T-helper 1 cell treated with Interleukin-12 subunit alpha and Interleukin-12 subunit beta and Interleukin-4 antibody, amounts not matched to agents 30 μg/mL and 1 μg/mL, for 36 hours (primary cell): Measurements from ENCODE around the gene KRT36.

Source experiments
- H3K27ac Mint-ChIP-seq: one replicate; pipeline ENCODE4 v1.8.0; 2021; ENCODE audit warnings: mild to moderate bottlenecking, mixed read lengths
- H3K27me3 Mint-ChIP-seq: one replicate; pipeline ENCODE4 v1.8.0; 2021; ENCODE audit warnings: low read depth, mixed read lengths
- H3K36me3 Mint-ChIP-seq: one replicate; pipeline ENCODE4 v1.8.0; 2021; ENCODE audit warnings: low read depth, mixed read lengths
- H3K4me1 Mint-ChIP-seq: one replicate; pipeline ENCODE4 v1.8.0; 2021; ENCODE audit warnings: low read depth, mixed read lengths
- H3K4me3 Mint-ChIP-seq: one replicate; pipeline ENCODE4 v1.8.0; 2021; ENCODE audit warnings: mild to moderate bottlenecking, moderate library complexity, mixed read lengths
- H3K9me3 Mint-ChIP-seq: one replicate; pipeline ENCODE4 v1.8.0; 2021; ENCODE audit warnings: mixed read lengths

The KRT36 gene

DNA sequence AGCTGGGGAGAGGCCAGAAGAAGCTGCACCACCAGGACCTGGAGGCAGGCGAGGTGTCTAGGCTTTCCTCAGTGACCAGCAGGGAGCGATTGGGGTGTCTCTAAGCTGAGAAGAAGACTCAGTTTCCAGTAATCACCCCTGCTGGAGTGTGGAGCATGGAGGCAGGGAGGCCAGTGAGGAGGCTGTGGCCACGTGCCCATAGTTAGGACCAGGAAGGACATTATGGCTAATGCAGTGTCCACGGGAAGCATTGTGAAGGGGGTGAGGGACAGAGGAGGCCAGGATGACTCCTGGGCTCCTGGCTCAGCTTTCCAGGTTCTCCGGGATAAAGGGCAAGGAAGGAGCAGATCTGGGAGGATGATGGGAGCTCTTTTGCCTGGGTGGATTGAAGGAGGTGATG lies 10.0 kb upstream of the KRT36 start:
- H3K9me3 Mint-ChIP-seq: no peaks in the 10 kb centered on the region
- H3K4me1 Mint-ChIP-seq: peaks cover 8% of the 10 kb centered on the region
- peaks cover 4% of the 10 kb centered on the region for H3K27me3 Mint-ChIP-seq
- H3K27ac Mint-ChIP-seq: no peak overlapping the region
- no peak overlapping the region for H3K4me3 Mint-ChIP-seq
- no peaks in the 10 kb centered on the region for H3K36me3 Mint-ChIP-seq

DNA sequence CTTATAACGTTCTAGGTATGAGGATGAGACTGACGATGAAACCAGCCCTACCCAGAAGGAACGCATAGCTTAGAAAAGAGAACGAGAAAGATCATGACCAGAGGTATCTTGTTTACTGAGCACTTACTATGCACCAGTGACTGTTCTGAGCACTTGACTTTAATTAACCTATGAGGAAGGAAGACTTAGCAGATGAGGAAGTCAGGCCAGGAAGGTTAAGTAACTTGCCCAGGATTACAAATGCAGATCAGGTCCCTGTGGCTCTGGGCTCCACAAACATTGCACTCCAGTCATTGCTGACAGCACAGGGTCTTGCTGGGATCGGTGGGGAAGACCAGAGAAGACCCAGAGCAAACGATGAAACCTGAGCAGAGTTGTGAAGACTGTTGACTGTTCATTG lies 8.6 kb upstream of the KRT36 start:
- no peaks in the 10 kb centered on the region for H3K9me3 Mint-ChIP-seq
- H3K27me3 Mint-ChIP-seq: peaks cover 4% of the 10 kb centered on the region
- no peaks in the 10 kb centered on the region for H3K36me3 Mint-ChIP-seq
- H3K27ac Mint-ChIP-seq: no peak overlapping the region
- H3K4me1 Mint-ChIP-seq: peaks cover 8% of the 10 kb centered on the region
- no peak overlapping the region for H3K4me3 Mint-ChIP-seq

DNA sequence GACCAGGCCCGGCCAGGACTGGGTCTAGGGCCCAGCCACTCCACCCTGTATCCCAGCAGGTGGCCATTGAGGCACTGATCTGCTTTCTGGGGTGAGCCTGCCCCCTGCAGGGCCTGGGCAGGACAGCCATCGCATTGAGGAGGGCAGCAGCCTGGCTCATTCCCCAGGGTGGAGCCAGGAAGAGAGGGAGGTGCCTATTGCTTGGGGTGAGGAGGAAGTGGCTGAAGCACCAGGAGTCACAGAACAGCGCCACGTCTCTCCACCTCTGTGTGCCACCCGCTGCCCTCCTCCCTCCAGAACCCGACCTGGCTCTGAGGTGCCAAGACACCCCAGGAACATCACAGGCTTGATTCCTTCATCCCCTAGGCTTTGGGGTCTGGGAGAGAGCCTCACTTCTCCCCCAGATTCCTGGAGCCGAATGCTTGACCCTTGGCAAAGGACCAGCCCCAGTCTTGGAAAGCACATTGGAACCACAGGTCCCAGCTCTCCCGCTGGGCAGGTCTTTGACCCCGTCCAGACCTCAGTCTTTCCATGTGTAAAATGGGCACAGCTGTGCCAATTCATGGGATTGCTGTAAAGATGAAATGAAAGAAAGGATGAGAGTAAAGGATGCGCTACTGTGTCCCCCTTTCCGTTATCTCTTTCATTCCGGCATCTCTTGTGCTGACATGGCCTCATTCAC lies 7.2 kb upstream of the KRT36 start:
- H3K9me3 Mint-ChIP-seq: no peaks in the 10 kb centered on the region
- H3K36me3 Mint-ChIP-seq: no peaks in the 10 kb centered on the region
- H3K4me1 Mint-ChIP-seq: peaks cover 8% of the 10 kb centered on the region
- H3K27ac Mint-ChIP-seq: peak overlapping the region; percentile 22
- peaks cover 7% of the 10 kb centered on the region for H3K27me3 Mint-ChIP-seq
- no peak overlapping the region for H3K4me3 Mint-ChIP-seq

DNA sequence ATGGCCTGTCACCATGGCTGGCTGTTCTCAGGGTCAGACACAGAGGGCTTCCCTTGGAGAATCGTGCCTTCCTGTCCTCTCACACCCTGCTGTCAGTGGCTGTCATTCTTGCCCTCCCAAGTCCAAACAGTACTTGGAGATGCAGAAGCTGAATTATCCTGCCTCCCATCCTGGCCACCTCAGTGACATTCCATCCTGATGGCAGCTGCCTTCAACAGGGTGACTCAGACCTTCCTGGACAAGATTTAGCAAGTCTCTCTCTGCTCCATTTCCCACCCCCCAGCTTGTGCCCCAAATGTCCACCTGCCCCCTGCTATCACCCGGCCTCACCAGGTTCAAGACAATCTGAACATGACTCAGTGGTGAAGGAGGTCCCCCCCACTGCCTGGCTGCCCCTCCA lies 4.8 kb upstream of the KRT36 start:
- Mint-ChIP-seq H3K4me1 (peaks cover 8% of the 10 kb centered on the region), H3K36me3 (no peaks in the 10 kb centered on the region), H3K27me3 (peaks cover 7% of the 10 kb centered on the region)

DNA sequence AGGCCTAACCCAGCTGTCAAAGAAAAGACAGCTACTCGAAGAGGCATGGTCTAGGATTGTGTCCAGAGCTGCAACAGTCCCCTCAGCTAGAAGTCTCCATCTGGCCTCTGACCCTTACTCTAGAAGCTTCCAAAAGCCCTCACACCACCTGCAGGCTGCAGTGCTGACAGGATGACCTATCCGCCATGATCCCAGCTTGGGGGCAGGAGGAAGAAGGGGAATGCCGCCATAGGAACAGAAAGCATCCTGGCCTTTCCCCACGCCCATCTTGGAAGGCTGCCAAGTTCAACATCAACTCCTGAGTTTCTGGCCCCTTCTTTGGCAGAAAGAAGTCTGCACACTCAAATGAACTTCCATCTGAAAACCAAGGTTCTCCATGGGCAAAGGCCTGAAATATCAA lies 3.1 kb upstream of the KRT36 start:
- H3K9me3 Mint-ChIP-seq: no peaks in the 10 kb centered on the region
- H3K4me3 Mint-ChIP-seq: no peak overlapping the region
- H3K36me3 Mint-ChIP-seq: no peaks in the 10 kb centered on the region
- H3K4me1 Mint-ChIP-seq: peaks cover 7% of the 10 kb centered on the region
- H3K27ac Mint-ChIP-seq: no peak overlapping the region
- H3K27me3 Mint-ChIP-seq: peaks cover 3% of the 10 kb centered on the region

More for the DNA sequence above, 4.8 kb upstream of the KRT36 start:
- no peaks in the 10 kb centered on the region for H3K9me3 Mint-ChIP-seq
- H3K4me3 Mint-ChIP-seq: no peak overlapping the region
- no peak overlapping the region for H3K27ac Mint-ChIP-seq

DNA sequence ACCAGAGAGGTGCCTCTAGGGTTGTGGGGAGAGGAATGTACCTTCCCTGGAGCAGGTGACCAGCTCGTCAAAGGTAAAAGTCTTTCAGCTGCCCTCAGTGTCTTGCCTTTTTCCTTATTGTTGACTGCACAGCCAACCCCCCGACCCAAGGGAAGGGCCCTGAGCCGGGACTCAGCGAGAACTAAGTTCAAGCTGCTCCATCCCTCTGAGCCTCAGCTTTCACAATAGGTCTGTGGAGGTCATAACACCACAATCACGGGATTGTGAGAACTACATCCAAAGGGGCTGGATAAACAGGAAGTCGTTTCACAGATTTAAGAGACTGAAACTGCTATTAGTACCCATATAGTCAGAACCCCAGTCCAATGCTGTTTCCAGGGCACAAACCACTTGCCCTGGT lies 2.6 kb upstream of the KRT36 start:
- H3K36me3 Mint-ChIP-seq: no peaks in the 10 kb centered on the region
- H3K4me1 Mint-ChIP-seq: peaks cover 7% of the 10 kb centered on the region
- H3K9me3 Mint-ChIP-seq: no peaks in the 10 kb centered on the region
- H3K27ac Mint-ChIP-seq: no peak overlapping the region
- no peak overlapping the region for H3K4me3 Mint-ChIP-seq
- H3K27me3 Mint-ChIP-seq: peaks cover 3% of the 10 kb centered on the region

DNA sequence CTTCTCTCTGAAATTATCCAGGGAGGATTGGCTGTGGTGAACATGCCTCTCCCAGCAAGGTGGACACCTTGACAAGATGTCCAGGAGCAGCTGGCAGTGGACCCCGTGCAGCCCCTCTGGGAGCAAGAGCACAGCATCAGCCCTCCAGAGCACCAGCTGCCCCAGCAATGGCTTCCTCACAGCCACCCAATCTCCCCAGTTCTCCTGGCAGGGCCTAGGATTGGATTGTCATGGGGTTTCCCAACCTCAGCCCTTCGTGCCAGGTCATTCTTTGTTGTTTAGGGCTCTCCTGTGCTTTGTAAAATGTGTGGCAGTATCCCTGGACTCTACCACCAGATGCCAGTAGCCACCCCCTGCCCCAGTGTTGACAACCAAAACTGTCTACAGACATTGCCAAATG lies 1.8 kb upstream of the KRT36 start:
- H3K36me3 Mint-ChIP-seq: no peaks in the 10 kb centered on the region
- no peak overlapping the region for H3K4me3 Mint-ChIP-seq
- H3K27ac Mint-ChIP-seq: no peak overlapping the region
- peaks cover 3% of the 10 kb centered on the region for H3K27me3 Mint-ChIP-seq
- no peaks in the 10 kb centered on the region for H3K9me3 Mint-ChIP-seq
- H3K4me1 Mint-ChIP-seq: no peaks in the 10 kb centered on the region

DNA sequence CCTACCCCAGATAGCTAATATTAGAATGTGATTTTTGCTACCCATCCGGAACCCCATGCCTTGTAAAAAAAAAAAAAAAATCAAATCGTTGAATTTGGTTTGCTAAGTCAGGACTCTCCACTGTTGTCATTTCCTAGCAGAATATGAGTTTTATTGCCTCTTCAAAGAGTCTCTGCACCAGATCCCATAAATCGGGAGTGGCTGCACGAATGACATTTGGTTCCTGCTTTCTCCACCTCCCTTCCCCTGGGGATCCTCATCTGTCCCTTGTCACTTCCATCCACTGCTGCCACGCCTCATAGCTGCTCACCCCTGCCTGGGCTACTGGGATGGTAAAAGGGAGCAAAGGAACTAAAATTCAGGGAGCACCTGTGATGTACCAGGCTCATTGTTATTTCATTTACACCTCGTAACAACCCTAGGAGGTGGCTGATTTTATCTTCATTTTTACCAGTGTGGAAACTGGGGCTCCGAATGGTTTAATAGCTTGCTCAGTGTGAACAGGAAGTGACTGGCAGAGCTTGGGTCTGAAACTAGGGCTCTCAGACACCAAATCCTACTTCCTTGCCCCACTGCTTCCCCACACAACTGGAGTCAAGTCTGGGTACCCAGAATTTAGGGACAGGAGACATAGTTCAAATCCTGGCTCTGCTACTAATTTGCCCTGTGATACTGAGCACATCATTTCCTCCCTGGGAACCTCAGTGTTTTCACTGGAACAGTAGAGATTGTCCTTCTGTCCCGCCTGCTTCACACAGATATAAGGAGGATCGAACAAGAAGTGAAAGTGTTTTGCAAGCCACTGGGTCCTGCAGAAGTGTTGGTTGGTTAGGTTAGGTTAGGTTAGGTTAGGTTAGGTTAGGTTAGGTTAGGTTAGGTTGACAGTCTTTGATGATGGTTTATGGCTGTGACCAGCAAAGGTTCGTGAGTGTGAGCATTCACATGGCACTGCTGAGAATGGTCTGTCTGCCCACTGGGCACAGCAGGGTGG lies 585 bp upstream of the KRT36 start:
- Mint-ChIP-seq H3K27me3 (peaks cover 3% of the 10 kb centered on the region), H3K9me3 (no peaks in the 10 kb centered on the region), H3K36me3 (no peaks in the 10 kb centered on the region), H3K27ac (no peak overlapping the region), H3K4me1 (no peaks in the 10 kb centered on the region), H3K4me3 (no peak overlapping the region)

DNA sequence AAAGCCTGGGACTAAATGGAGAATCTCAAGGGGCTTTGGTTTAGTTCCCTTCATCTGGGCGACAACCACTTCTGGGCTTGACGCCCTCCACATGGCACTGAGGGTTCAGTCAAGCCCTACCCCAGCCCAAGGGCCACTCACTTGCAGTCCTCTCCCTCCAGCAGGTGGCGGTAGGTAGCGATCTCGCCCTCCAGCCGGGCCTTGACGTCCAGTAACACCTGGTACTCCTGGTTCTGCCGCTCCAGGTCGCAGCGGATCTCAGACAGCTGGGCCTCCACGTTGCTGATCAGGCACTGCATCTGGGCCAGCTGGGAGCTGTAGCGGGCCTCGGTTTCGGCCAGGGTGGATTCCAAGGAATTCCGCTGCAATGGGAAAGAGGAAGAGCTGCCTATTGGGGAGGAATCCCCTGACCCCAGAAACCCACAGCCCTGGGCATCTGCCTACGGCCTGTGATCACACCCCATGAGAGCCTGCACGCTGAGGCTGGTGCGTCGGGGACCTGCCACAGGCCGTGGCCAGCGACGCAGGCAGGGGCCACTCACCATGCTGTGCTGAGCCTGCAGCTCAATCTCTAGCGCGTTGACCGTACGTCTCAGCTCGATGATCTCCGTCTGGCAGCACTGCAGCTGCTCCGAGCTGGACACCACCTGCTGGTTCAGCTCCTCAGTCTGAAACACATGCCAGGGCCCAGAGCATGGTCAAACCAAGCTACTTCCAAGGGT lies 2.7 kb downstream of the KRT36 start:
- Mint-ChIP-seq H3K4me1 (no peaks in the 10 kb centered on the region), H3K27me3 (no peaks in the 10 kb centered on the region), H3K27ac (no peak overlapping the region), H3K9me3 (no peaks in the 10 kb centered on the region), H3K4me3 (no peak overlapping the region), H3K36me3 (no peaks in the 10 kb centered on the region)

DNA sequence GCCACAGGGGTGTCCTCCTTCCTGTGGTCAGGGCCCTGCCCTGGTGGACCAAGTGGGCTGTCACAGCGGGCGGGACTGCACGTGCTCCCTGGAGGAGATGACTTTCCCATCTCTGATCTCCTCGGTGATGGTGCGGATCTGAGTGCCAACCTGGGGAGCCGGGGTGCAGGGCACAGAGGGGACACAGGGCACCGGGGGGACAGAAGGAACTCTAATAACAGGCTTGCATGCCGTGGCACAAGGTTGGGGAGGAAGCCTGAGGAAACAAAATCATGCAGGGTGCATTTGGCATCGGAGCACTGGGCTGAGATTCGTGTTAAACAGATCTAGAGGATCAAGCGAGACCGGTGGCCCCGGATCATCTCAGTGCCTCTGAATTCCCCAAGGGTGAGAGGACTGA lies 3.4 kb downstream of the KRT36 start:
- Mint-ChIP-seq H3K36me3 (no peaks in the 10 kb centered on the region), H3K4me3 (no peak overlapping the region), H3K9me3 (no peaks in the 10 kb centered on the region), H3K27me3 (no peaks in the 10 kb centered on the region), H3K4me1 (no peaks in the 10 kb centered on the region), H3K27ac (no peak overlapping the region)

DNA sequence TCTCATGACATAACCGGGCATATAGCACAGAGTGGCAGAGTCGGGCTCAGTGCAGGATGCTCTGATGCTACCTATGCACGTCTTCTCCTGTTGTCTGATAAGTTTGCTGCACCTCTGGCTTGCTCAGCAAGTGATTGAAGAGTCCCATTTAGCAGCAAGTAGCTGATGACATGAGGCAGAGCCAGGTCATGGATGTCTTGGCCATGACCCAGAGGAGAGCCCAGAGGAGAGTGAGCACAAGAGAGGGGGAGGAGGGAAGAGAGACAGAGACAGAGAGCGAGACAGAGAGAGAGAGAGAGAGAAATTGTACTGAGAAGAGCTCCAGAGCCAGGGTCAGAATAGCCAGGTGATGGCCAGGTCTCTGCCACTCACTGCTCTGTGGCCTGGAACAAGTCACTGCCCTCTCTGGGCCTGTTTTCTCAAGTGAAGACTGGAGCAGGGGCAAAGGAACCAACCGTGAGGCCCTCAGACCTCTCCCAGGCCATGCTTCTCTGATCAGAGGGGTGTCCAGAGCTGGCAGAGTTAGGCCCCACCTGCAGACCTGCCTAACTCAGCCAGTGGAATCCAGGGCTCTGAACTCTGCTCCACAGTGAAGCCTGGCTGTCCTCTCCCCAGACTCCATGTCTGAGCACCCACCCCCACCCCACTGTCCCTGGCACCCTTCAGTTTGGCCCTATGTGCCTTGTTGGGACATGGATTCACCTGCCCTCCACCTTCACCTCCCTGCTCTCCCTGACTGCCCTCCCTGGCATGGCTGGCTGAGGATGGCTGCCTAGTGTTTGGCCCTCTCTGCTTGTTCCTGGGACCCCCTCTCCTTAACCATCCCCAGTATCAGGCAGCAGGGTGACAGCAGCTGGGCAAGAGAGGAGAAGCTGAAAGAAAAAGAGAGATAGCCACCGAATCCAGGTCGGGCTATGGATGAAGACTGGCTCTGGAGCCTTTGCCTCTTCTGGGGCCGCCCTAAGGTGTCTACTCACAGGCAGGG lies 4.5 kb downstream of the KRT36 start:
- Mint-ChIP-seq H3K4me3 (no peak overlapping the region), H3K27me3 (no peaks in the 10 kb centered on the region), H3K27ac (no peak overlapping the region), H3K4me1 (no peaks in the 10 kb centered on the region), H3K9me3 (no peaks in the 10 kb centered on the region), H3K36me3 (no peaks in the 10 kb centered on the region)

DNA sequence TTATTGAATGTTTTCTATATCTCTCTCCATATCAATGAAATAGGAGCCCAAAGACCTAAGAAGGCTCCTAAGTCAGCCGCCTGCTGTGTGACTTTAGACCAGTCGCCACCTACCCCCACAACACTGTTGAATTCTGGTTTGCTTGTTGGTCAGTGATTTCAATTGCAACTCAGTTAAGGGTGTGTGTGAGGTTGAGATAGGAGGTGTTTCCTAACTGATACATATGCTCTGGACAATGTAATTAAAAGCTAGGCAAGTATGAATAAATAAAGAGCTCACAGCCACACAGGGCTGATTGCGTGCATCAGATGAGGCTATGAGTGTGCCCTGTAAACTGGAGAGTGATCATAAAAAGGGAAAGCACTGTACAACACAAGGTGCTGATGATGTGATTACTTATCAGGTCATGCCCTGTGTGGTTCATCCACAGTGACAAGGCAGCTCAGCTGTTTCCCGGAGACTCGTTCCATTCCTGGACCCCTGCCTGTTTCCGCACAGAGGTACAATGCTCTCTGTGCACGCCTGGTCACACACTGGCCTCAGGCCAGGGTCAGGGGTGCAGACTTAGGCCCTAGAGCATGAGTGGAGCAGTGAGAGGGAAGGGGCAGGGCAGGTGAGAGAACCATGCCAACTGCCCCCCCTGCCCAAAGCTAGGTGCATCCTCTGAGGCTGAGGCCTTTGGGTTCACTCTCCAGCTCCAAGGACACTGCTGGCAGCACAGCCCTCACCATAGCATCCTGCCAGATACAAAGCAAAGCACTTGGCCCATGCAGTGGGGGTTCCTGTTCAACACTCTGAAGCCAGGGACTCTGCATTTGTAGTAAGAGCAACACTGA lies 5.5 kb downstream of the KRT36 start:
- no peak overlapping the region for H3K4me3 Mint-ChIP-seq
- H3K4me1 Mint-ChIP-seq: no peaks in the 10 kb centered on the region
- H3K27me3 Mint-ChIP-seq: no peaks in the 10 kb centered on the region
- H3K27ac Mint-ChIP-seq: no peak overlapping the region
- H3K9me3 Mint-ChIP-seq: no peaks in the 10 kb centered on the region
- no peaks in the 10 kb centered on the region for H3K36me3 Mint-ChIP-seq

DNA sequence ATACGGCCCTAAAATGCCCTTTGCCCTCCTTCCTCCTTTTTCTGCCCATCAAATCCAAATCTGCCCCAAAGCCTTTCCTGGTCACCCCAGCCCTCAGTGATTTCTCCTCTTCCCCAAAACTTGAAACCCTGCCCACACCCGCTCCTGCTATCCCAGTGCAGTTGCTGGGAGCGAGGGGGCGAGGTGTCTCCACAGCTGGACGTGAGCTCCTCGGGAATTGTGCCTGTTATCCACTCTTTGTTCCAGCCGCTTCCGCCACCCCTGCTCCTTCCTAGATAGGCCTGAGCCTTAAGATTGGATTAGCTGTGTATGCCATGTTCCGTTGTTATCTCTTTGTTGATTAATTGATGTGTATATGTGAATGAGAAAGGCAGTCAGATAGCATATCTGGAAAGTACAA lies 6.2 kb downstream of the KRT36 start:
- Mint-ChIP-seq H3K36me3 (no peaks in the 10 kb centered on the region), H3K4me1 (no peaks in the 10 kb centered on the region), H3K9me3 (no peaks in the 10 kb centered on the region), H3K4me3 (no peak overlapping the region), H3K27me3 (no peaks in the 10 kb centered on the region), H3K27ac (no peak overlapping the region)
